WTC11 (cell line): ENCODE data around the gene ISG20L2. TPM values are rescaled to one million over a fixed set of nuclear protein-coding genes. Genes with fewer than 3 reads are reported as not detected.

Experiments
- AR ChIP-seq: fragments of 250-450 bp; sonication (Bioruptor Pico); IDR thresholded peaks from 2 replicates; pipeline ENCODE4 v1.9.0; 2021; ENCODE audit warnings: mild to moderate bottlenecking
- ATF1 ChIP-seq: sonication (generic); formaldehyde crosslinking; IDR thresholded peaks from 2 replicates; pipeline ENCODE4 v1.8.1; 2023; ENCODE audit warnings: mild to moderate bottlenecking, moderate library complexity, missing genetic modification reagents
- ATF6 ChIP-seq: sonication (generic); formaldehyde crosslinking; IDR thresholded peaks from 2 replicates; pipeline ENCODE4 v1.8.1; 2023; ENCODE audit warnings: mild to moderate bottlenecking, missing genetic modification reagents
- CBFB ChIP-seq: sonication (generic); formaldehyde crosslinking; IDR thresholded peaks from 2 replicates; pipeline ENCODE4 v1.8.1; 2022; ENCODE audit warnings: mild to moderate bottlenecking, low read depth, missing genetic modification reagents
- E2F1 ChIP-seq: sonication (generic); formaldehyde crosslinking; IDR thresholded peaks from 2 replicates; pipeline ENCODE4 v1.8.0; 2022; ENCODE audit warnings: mild to moderate bottlenecking, missing genetic modification reagents
- EMX1 ChIP-seq: fragments of 250-450 bp; sonication (Bioruptor Pico); IDR thresholded peaks from 2 replicates; pipeline ENCODE4 v1.8.0; 2021; ENCODE audit warnings: mild to moderate bottlenecking
- FOXJ3 ChIP-seq: sonication (generic); formaldehyde crosslinking; IDR thresholded peaks from 2 replicates; pipeline ENCODE4 v1.9.0; 2021; ENCODE audit warnings: missing genetic modification reagents, mild to moderate bottlenecking, borderline replicate concordance
- FOXP4 ChIP-seq: sonication (generic); formaldehyde crosslinking; IDR thresholded peaks from 2 replicates; pipeline ENCODE4 v1.8.0; 2022; ENCODE audit warnings: mild to moderate bottlenecking, missing genetic modification reagents
- JAZF1 ChIP-seq: fragments of 250-450 bp; sonication (Bioruptor Pico); IDR thresholded peaks from 2 replicates; pipeline ENCODE4 v1.9.0; 2021; ENCODE audit warnings: moderate library complexity, mild to moderate bottlenecking, inconsistent platforms
- JUN ChIP-seq: sonication (generic); formaldehyde crosslinking; IDR thresholded peaks from 2 replicates; pipeline ENCODE4 v1.8.0; 2023; ENCODE audit warnings: mild to moderate bottlenecking, missing genetic modification reagents
- MAX ChIP-seq: sonication (generic); formaldehyde crosslinking; IDR thresholded peaks from 2 replicates; pipeline ENCODE4 v1.8.0; 2022; ENCODE audit warnings: mild to moderate bottlenecking, missing genetic modification reagents
- MLX ChIP-seq: sonication (generic); formaldehyde crosslinking; IDR thresholded peaks from 2 replicates; pipeline ENCODE4 v1.8.1; 2023; ENCODE audit warnings: mild to moderate bottlenecking, missing genetic modification reagents, moderate library complexity
- NR1H2 ChIP-seq: sonication (generic); formaldehyde crosslinking; IDR thresholded peaks from 2 replicates; pipeline ENCODE4 v1.9.0; 2021; ENCODE audit warnings: mild to moderate bottlenecking, moderate library complexity, missing genetic modification reagents
- NR3C1 ChIP-seq: sonication (generic); formaldehyde crosslinking; conservative IDR thresholded peaks from 2 replicates; pipeline ENCODE4 v1.8.1; 2023; ENCODE audit warnings: low read depth, mild to moderate bottlenecking, missing genetic modification reagents
- RELA ChIP-seq: sonication (generic); formaldehyde crosslinking; IDR thresholded peaks from 2 replicates; pipeline ENCODE4 v1.8.1; 2022; ENCODE audit warnings: missing genetic modification reagents, mild to moderate bottlenecking, borderline replicate concordance
- SOX15 ChIP-seq: fragments of 250-450 bp; sonication (Bioruptor Pico); IDR thresholded peaks from 2 replicates; pipeline ENCODE4 v1.9.0; 2021; ENCODE audit warnings: mild to moderate bottlenecking
- ZBTB21 ChIP-seq: sonication (generic); formaldehyde crosslinking; IDR thresholded peaks from 2 replicates; pipeline ENCODE4 v1.8.1; 2023; ENCODE audit warnings: mild to moderate bottlenecking, missing genetic modification reagents, borderline replicate concordance
- ZNF121 ChIP-seq: sonication (generic); formaldehyde crosslinking; IDR thresholded peaks from 2 replicates; pipeline ENCODE4 v1.8.0; 2023; ENCODE audit warnings: missing genetic modification reagents
- ZNF396 ChIP-seq: fragments of 250-450 bp; sonication (Bioruptor Pico); IDR thresholded peaks from 2 replicates; pipeline ENCODE4 v1.8.0; 2021; ENCODE audit warnings: mild to moderate bottlenecking, moderate library complexity, borderline replicate concordance
- ZNF425 ChIP-seq: fragments of 250-450 bp; sonication (Bioruptor Pico); conservative IDR thresholded peaks from 2 replicates; pipeline ENCODE4 v1.9.0; 2021; ENCODE audit warnings: mild to moderate bottlenecking
- ZNF532 ChIP-seq: fragments of 250-450 bp; sonication (Bioruptor Pico); IDR thresholded peaks from 2 replicates; pipeline ENCODE4 v1.9.0; 2021; ENCODE audit warnings: mild to moderate bottlenecking, borderline replicate concordance
- total RNA-seq: library from RNA; stranded (reverse); gene quantifications from 3 replicates; pipeline ENCODE4 v1.2.3, GENCODE V29; 2021

ISG20L2 gene
- total RNA-seq, 1 experiment from 2014 or later = 43.8 TPM

- TF ChIP-seq FOXP4 = peak; percentile 49; the same call in 1 of the 2 replicates
- TF ChIP-seq JUN (CRISPR knock-in tag) = 0 out of 2 replicates have a peak, but pooled peaks have one; percentile 74
- TF ChIP-seq ATF6 = no peak
- TF ChIP-seq E2F1 (CRISPR knock-in tag) = no peak; the same call in 1 of the 2 replicates
- peak; percentile 89 for TF ChIP-seq NR1H2
- TF ChIP-seq ZNF425 (CRISPR knock-in tag) = no peak
- no peak for TF ChIP-seq ZNF121 (CRISPR knock-in tag)
- 0 out of 2 replicates have a peak, but pooled peaks have one; percentile 40 for TF ChIP-seq ZNF532
- TF ChIP-seq MLX = no peak
- TF ChIP-seq EMX1 (CRISPR knock-in tag) = no peak
- TF ChIP-seq ATF1 (CRISPR knock-in tag) = no peak
- peak; percentile 90; the same call in 1 of the 2 replicates for TF ChIP-seq MAX (CRISPR knock-in tag)
- TF ChIP-seq ZBTB21 (CRISPR knock-in tag) = peak; percentile 78
- peak; percentile 83; the same call in 1 of the 2 replicates for TF ChIP-seq RELA (CRISPR knock-in tag)
- TF ChIP-seq CBFB (CRISPR knock-in tag) = no peak
- no peak for TF ChIP-seq AR
- TF ChIP-seq FOXJ3 (CRISPR knock-in tag) = no peak
- TF ChIP-seq NR3C1 (CRISPR knock-in tag) = no peak
- TF ChIP-seq SOX15 (CRISPR knock-in tag) = no peak
- no peak for TF ChIP-seq ZNF396 (CRISPR knock-in tag)
- no peak for TF ChIP-seq JAZF1 (CRISPR knock-in tag)
Observed at GRCh38 chr1:156676820-156677615, 51.5 kb downstream of the ISG20L2 start, which contains the start of gene NES (continued).
